Natural killer cell (primary cell): ENCODE data around the gene FXN. TPM values are rescaled to one million over a fixed set of nuclear protein-coding genes. Genes with fewer than 3 reads are reported as not detected.

ENCODE experiments used
- ATAC-seq, 3 donors: fragments of 150-1000 bp in 2 of 3; fragments of 200-7000 bp in 1 of 3; cut with Tn5 transposase; 1 replicate in 1 of 3; 2 replicates in 2 of 3; pipeline ENCODE4 v1.10.0; 2021; ENCODE audit warnings: mild to moderate bottlenecking in 2 of 3, moderate library complexity in 2 of 3
- DNase-seq, 2 donors: peaks; one replicate each; pipeline versions ENCODE4 v3.0.0 to v3.0.0-alpha.2; 2013 to 2021; ENCODE audit warnings: mixed read lengths in 1 of 2
- H3K27ac ChIP-seq: one replicate; pipeline ENCODE4 v1.5.1; 2013; ENCODE audit warnings: mild to moderate bottlenecking, low read length
- H3K27me3 ChIP-seq: one replicate; pipeline ENCODE4 v1.6.1; 2013; ENCODE audit warnings: low read length; ENCODE audit not compliant: control insufficient read depth, insufficient read depth
- H3K36me3 ChIP-seq: one replicate; pipeline ENCODE4 v1.6.1; 2013; ENCODE audit warnings: low read length; ENCODE audit not compliant: control insufficient read depth, insufficient read depth
- H3K4me1 ChIP-seq: one replicate; pipeline ENCODE4 v1.6.1; 2013; ENCODE audit warnings: low read length; ENCODE audit not compliant: control insufficient read depth, insufficient read depth
- H3K4me3 ChIP-seq: one replicate; pipeline ENCODE4 v1.5.1; 2013; ENCODE audit warnings: low read length
- H3K9me3 ChIP-seq: one replicate; pipeline ENCODE4 v1.6.1; 2013; ENCODE audit warnings: low read length; ENCODE audit not compliant: control insufficient read depth, insufficient read depth
- H3K27ac Mint-ChIP-seq, 2 donors: one replicate each; pipeline ENCODE4 v1.8.0; 2022; ENCODE audit warnings: mild to moderate bottlenecking in 2 of 2, mixed read lengths in 2 of 2, moderate library complexity in 1 of 2
- H3K27me3 Mint-ChIP-seq, 2 donors: one replicate each; pipeline ENCODE4 v1.8.0; 2022; ENCODE audit warnings: low read depth in 2 of 2, mixed read lengths in 2 of 2
- H3K36me3 Mint-ChIP-seq: one replicate; pipeline ENCODE4 v1.8.0; 2022; ENCODE audit warnings: mixed read lengths
- H3K4me1 Mint-ChIP-seq, 2 donors: one replicate each; pipeline ENCODE4 v1.8.0; 2022; ENCODE audit warnings: mixed read lengths in 2 of 2
- H3K4me3 Mint-ChIP-seq: one replicate; pipeline ENCODE4 v1.8.0; 2022; ENCODE audit warnings: mild to moderate bottlenecking, moderate library complexity, mixed read lengths
- H3K9me3 Mint-ChIP-seq, 2 donors: one replicate each; pipeline ENCODE4 v1.8.0; 2022; ENCODE audit warnings: mixed read lengths in 2 of 2
- WGBS: methylation state at CpG from one replicate; pipeline ENCODE4 v1.1.7; 2013; ENCODE audit warnings: missing lambda C conversion rate; ENCODE audit not compliant: insufficient coverage; 5-methylcytosine and 5-hydroxymethylcytosine counted together
- intact Hi-C: fragments of 100-400 bp; cut with micrococcal nuclease; formaldehyde crosslinking; loops from one replicate; pipeline ENCODE4 v1.14.2; 2022
- total RNA-seq, 4 donors: library from RNA; stranded (reverse); fragments of 120-200 nt in 1 of 4; gene quantifications; one replicate each; pipeline versions ENCODE4 v1.2.3 to v1.2.4, GENCODE V29; 2013 to 2022
- TF ChIP-seq, protein P1 (sequence below): fragments of 200-600 bp; IDR thresholded peaks from one replicate; pipeline ENCODE4 v1.8.0; 2022; ENCODE audit warnings: antibody characterized with exemption

The FXN gene
- total RNA-seq, 3 donors from 2014 or later (not counting 1 experiment from before 2014, with no cell fraction given): 11.5 to 19.4 (median 18.9) TPM

DNA sequence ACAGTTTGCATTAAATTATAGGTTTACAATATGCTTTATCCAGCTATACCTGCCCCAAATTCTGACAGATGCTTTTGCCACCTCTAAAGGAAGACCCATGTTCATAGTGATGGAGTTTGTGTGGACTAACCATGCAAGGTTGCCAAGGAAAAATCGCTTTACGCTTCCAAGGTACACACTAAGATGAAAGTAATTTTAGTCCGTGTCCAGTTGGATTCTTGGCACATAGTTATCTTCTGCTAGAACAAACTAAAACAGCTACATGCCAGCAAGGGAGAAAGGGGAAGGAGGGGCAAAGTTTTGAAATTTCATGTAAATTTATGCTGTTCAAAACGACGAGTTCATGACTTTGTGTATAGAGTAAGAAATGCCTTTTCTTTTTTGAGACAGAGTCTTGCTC is 41.0 kb downstream of the FXN start:
- peaks cover 13% of the 10 kb centered on the region for H3K36me3 Mint-ChIP-seq
- 93% methylated on average over 5 of the region's 5 CpGs for WGBS
- Histone ChIP-seq H3K36me3 (peaks cover 8% of the 10 kb centered on the region), H3K4me3 (no peak overlapping the region), H3K4me1 (no peaks in the 10 kb centered on the region), H3K27me3 (no peaks in the 10 kb centered on the region), H3K9me3 (no peaks in the 10 kb centered on the region), H3K27ac (no peak overlapping the region)
- H3K9me3 Mint-ChIP-seq: no peaks in the 10 kb centered on the region
- no peaks in the 10 kb centered on the region for H3K27me3 Mint-ChIP-seq
- ATAC-seq: no peak
- intact Hi-C loops: no loop called here
- TF ChIP-seq, protein P1, sequence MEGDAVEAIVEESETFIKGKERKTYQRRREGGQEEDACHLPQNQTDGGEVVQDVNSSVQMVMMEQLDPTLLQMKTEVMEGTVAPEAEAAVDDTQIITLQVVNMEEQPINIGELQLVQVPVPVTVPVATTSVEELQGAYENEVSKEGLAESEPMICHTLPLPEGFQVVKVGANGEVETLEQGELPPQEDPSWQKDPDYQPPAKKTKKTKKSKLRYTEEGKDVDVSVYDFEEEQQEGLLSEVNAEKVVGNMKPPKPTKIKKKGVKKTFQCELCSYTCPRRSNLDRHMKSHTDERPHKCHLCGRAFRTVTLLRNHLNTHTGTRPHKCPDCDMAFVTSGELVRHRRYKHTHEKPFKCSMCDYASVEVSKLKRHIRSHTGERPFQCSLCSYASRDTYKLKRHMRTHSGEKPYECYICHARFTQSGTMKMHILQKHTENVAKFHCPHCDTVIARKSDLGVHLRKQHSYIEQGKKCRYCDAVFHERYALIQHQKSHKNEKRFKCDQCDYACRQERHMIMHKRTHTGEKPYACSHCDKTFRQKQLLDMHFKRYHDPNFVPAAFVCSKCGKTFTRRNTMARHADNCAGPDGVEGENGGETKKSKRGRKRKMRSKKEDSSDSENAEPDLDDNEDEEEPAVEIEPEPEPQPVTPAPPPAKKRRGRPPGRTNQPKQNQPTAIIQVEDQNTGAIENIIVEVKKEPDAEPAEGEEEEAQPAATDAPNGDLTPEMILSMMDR: no peak
- H3K4me1 Mint-ChIP-seq: no peaks in the 10 kb centered on the region
- no peak for DNase-seq
- H3K4me3 Mint-ChIP-seq: no peak overlapping the region
- no peak overlapping the region for H3K27ac Mint-ChIP-seq

DNA sequence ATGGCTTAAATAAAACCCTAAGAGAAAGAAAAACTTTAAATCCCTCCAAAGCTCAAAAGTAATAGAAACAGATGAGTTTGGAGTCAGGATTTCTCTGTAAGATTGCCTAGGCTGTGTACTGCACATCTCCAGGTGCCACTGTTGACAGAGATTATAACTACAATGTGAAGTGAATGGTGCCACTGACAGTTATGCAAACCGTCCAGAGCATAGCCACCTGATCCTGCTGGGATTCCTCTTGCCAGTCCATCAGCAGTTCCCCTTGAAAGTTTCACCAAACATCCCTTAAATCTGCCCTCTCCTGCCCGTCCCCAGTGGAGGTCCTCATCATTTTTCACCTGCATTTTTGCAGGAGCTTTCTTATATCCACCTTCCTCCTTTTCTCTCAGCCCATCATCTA is 42.5 kb downstream of the FXN start:
- Mint-ChIP-seq H3K27ac (no peak overlapping the region), H3K36me3 (peaks cover 6% of the 10 kb centered on the region), H3K27me3 (no peaks in the 10 kb centered on the region), H3K9me3 (no peaks in the 10 kb centered on the region), H3K4me1 (no peaks in the 10 kb centered on the region), H3K4me3 (no peak overlapping the region)
- intact Hi-C loops: no loop called here
- 50% methylated on average over 2 of the region's 2 CpGs for WGBS
- no peaks in the 10 kb centered on the region for H3K27me3 ChIP-seq
- H3K27ac ChIP-seq: no peak overlapping the region
- TF ChIP-seq, protein P1: no peak
- H3K9me3 ChIP-seq: no peaks in the 10 kb centered on the region
- DNase-seq (no peak), ATAC-seq (no peak)
- no peak overlapping the region for H3K4me3 ChIP-seq
- H3K36me3 ChIP-seq: peaks cover 2% of the 10 kb centered on the region
- H3K4me1 ChIP-seq: no peaks in the 10 kb centered on the region

DNA sequence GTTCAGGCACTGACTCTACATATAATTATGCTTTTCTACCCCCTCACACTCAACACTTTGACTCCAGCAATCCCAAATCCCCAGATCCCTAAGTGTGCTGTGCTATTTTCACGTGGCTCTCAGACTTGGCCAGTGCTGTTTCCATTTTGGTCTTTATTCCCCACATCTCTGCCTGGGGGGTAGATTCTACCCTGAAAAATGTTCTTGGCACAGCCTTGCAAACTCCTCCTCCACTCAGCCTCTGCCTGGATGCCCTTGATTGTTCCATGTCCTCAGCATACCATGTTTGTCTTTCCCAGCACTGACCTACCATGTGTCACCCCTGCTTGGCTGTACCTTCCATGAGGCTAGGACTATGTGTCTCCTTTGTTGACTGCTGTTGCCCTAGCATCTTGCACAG is 43.0 kb downstream of the FXN start:
- WGBS: 0% methylated on average over 1 of the region's 1 CpG

DNA sequence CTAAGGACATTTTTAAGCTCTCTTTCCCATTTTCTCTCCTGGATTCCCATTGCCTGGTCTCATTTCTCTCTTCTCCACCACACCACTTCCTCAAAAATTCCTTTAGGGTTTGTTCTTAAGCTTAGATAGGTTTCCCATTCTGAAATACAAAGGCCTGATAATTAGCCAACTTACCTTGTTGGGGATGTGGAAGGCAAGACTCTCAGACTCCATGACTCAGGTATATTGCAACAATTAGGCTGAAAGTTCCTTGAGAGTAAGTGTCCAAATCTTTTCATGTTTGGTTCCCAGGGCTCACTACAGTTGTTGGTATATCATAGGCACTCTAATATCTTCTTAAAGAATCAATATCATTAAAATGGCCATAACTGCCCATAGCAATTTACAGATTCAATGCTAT is 43.6 kb downstream of the FXN start:
- intact Hi-C loops: no loop called here
- H3K9me3 ChIP-seq: no peaks in the 10 kb centered on the region
- no peaks in the 10 kb centered on the region for H3K36me3 ChIP-seq
- no peak overlapping the region for H3K27ac Mint-ChIP-seq
- no peaks in the 10 kb centered on the region for H3K36me3 Mint-ChIP-seq
- no peak overlapping the region for H3K4me3 Mint-ChIP-seq
- no peak overlapping the region for H3K4me3 ChIP-seq
- DNase-seq: no peak
- no peak overlapping the region for H3K27ac ChIP-seq
- H3K27me3 Mint-ChIP-seq: no peaks in the 10 kb centered on the region
- H3K9me3 Mint-ChIP-seq: no peaks in the 10 kb centered on the region
- no peak for ATAC-seq
- no peaks in the 10 kb centered on the region for H3K4me1 Mint-ChIP-seq
- H3K27me3 ChIP-seq: no peaks in the 10 kb centered on the region
- TF ChIP-seq, protein P1: no peak
- H3K4me1 ChIP-seq: no peaks in the 10 kb centered on the region

More for the DNA sequence above, 43.0 kb downstream of the FXN start:
- H3K4me1 ChIP-seq: no peaks in the 10 kb centered on the region
- DNase-seq (no peak), ATAC-seq (no peak)
- H3K27ac ChIP-seq: no peak overlapping the region
- H3K27me3 ChIP-seq: no peaks in the 10 kb centered on the region
- H3K9me3 ChIP-seq: no peaks in the 10 kb centered on the region
- H3K27me3 Mint-ChIP-seq: no peaks in the 10 kb centered on the region
- H3K36me3 ChIP-seq: peaks cover under 1% of the 10 kb centered on the region
- H3K4me1 Mint-ChIP-seq: no peaks in the 10 kb centered on the region
- no peak overlapping the region for H3K4me3 ChIP-seq
- peaks cover under 1% of the 10 kb centered on the region for H3K36me3 Mint-ChIP-seq
- no peak overlapping the region for H3K27ac Mint-ChIP-seq
- no peak overlapping the region for H3K4me3 Mint-ChIP-seq
- no peaks in the 10 kb centered on the region for H3K9me3 Mint-ChIP-seq
- intact Hi-C loops: no loop called here
- TF ChIP-seq, protein P1: no peak
